ENCODE measurements around the gene TRPV2.

The TRPV2 gene

GRCh38 chr17:16406742-16407674, 8.4 kb upstream of the TRPV2 start:
- DNase-seq: no peak

GRCh38 chr17:16407911-16408588, 7.3 kb upstream of the TRPV2 start:
- no peak for DNase-seq

GRCh38 chr17:16417399-16417798, 2.0 kb downstream of the TRPV2 start:
- DNase-seq: no peak

GRCh38 chr17:16417896-16418684, 2.7 kb downstream of the TRPV2 start:
- no peak for DNase-seq

GRCh38 chr17:16418685-16419068, 3.3 kb downstream of the TRPV2 start:
- DNase-seq: no peak

GRCh38 chr17:16419074-16419928, 3.9 kb downstream of the TRPV2 start:
- peak; percentile 29 for DNase-seq

- peak; percentile 48 for DNase-seq
Observed at GRCh38 chr17:16419929-16420271, 4.5 kb downstream of the TRPV2 start.

- no peak for DNase-seq
Observed at GRCh38 chr17:16422416-16422815, 7.0 kb downstream of the TRPV2 start.

- no peak for DNase-seq
Observed at GRCh38 chr17:16423226-16423872, 8.0 kb downstream of the TRPV2 start.

- no peak for DNase-seq
Observed at GRCh38 chr17:16425202-16425601, 9.8 kb downstream of the TRPV2 start.

GRCh38 chr17:16425698-16426659, 10.6 kb downstream of the TRPV2 start:
- no peak for DNase-seq

GRCh38 chr17:16427020-16427419, 11.6 kb downstream of the TRPV2 start:
- no peak for DNase-seq

GRCh38 chr17:16428098-16428882, 12.9 kb downstream of the TRPV2 start:
- peak; percentile 20 for DNase-seq

- no peak for DNase-seq
Observed at GRCh38 chr17:16429083-16429482, 13.7 kb downstream of the TRPV2 start.

GRCh38 chr17:16430650-16431049, 15.3 kb downstream of the TRPV2 start:
- DNase-seq: no peak

GRCh38 chr17:16432017-16432416, 16.6 kb downstream of the TRPV2 start:
- DNase-seq: no peak

- no peak for DNase-seq
Observed at GRCh38 chr17:16433514-16433913, 18.1 kb downstream of the TRPV2 start.

GRCh38 chr17:16434662-16435061, 19.3 kb downstream of the TRPV2 start:
- DNase-seq: no peak

GRCh38 chr17:16435925-16436886, 20.8 kb downstream of the TRPV2 start:
- DNase-seq: no peak

All from activated gamma-delta T cell treated with Interleukin-2 at 50 U/mL for 16 hours (primary cell).